Measurements from ENCODE around the gene CRADD.

GRCh38 chr12:93918262-93918661 is 241.1 kb downstream of the CRADD start:
- TF ChIP-seq, protein P1, sequence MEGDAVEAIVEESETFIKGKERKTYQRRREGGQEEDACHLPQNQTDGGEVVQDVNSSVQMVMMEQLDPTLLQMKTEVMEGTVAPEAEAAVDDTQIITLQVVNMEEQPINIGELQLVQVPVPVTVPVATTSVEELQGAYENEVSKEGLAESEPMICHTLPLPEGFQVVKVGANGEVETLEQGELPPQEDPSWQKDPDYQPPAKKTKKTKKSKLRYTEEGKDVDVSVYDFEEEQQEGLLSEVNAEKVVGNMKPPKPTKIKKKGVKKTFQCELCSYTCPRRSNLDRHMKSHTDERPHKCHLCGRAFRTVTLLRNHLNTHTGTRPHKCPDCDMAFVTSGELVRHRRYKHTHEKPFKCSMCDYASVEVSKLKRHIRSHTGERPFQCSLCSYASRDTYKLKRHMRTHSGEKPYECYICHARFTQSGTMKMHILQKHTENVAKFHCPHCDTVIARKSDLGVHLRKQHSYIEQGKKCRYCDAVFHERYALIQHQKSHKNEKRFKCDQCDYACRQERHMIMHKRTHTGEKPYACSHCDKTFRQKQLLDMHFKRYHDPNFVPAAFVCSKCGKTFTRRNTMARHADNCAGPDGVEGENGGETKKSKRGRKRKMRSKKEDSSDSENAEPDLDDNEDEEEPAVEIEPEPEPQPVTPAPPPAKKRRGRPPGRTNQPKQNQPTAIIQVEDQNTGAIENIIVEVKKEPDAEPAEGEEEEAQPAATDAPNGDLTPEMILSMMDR (IDR thresholded peaks at IDR 0.05 in 8 of 11, conservative IDR thresholded peaks at IDR 0.05 in 3 of 11), result no peak
- no peak for TF ChIP-seq POLR2A (IDR thresholded peaks at IDR 0.05)
- no peak for TF ChIP-seq POLR2AphosphoS5 (IDR thresholded peaks at IDR 0.05)
